Measurements from ENCODE around the gene ETV7. TPM values are rescaled to one million over a fixed set of nuclear protein-coding genes. Genes with fewer than 3 reads are reported as not detected.

Gene ETV7
- total and polyA plus RNA-seq, 2 of the 13 experiments (the other 11 are each of a cell fraction or from before 2014, with no cell fraction given): not detected

DNA sequence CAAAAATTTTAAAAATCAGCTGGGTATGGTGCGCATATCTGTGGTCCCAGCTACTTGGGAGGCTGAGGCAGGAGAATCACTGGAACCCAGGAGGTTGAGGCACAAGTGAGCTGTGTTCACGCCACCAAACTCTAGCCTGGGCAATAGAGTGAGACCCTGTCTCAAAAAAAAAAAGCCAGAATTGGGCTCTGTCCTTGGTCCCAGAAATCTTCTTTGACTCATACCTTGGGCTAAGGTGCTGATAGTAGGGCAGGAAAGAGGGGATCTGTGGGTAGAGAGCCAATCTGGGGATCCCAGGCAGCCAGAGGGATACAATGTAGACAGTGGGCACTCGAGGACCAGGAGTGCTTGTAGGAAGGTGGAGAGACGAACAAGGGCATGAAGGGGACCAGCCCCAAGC, 13.3 kb downstream of the ETV7 start (continued):
- TF ChIP-seq, protein P1, sequence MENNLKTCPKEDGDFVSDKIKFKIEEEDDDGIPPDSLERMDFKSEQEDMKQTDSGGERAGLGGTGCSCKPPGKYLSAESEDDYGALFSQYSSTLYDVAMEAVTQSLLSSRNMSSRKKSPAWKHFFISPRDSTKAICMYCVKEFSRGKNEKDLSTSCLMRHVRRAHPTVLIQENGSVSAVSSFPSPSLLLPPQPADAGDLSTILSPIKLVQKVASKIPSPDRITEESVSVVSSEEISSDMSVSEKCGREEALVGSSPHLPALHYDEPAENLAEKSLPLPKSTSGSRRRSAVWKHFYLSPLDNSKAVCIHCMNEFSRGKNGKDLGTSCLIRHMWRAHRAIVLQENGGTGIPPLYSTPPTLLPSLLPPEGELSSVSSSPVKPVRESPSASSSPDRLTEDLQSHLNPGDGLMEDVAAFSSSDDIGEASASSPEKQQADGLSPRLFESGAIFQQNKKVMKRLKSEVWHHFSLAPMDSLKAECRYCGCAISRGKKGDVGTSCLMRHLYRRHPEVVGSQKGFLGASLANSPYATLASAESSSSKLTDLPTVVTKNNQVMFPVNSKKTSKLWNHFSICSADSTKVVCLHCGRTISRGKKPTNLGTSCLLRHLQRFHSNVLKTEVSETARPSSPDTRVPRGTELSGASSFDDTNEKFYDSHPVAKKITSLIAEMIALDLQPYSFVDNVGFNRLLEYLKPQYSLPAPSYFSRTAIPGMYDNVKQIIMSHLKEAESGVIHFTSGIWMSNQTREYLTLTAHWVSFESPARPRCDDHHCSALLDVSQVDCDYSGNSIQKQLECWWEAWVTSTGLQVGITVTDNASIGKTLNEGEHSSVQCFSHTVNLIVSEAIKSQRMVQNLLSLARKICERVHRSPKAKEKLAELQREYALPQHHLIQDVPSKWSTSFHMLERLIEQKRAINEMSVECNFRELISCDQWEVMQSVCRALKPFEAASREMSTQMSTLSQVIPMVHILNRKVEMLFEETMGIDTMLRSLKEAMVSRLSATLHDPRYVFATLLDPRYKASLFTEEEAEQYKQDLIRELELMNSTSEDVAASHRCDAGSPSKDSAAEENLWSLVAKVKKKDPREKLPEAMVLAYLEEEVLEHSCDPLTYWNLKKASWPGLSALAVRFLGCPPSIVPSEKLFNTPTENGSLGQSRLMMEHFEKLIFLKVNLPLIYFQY (CRISPR knock-in tag; IDR thresholded peaks at IDR 0.05; ENCODE audit: borderline replicate concordance): no peak

DNA sequence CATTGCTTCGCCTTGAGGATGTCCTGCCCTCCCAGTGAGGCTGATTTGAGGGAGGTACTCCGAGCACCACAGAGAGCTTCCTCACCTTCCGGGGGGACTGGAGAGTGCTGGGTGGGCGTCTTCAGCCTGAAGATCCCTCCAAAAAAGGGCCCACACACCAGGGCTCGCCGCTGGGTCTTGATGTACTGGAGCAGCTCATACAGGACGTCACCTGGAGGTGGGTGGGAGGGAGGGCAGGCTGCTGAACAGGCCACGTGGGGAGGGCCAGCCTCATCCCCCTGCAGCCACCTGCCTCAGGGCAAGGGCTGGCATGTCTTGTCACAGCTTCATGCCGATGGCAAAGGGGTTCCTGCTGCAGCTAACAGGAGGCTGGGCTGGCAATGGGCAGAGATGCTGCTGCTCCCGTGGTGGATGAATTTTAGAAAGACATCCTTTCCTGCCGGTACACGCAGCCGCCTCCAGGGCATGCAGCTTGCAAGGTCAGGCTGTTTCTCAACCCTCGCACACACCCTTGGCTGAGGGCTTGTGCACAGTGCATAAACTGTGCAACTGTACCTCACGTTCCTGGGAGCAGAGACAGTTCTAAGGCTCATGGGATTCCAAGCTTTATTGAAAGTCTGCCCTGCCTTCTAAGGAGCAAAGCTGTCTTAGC, 14.0 kb downstream of the ETV7 start:
- CTCF ChIA-PET (ENCODE audit: low intra/inter-chr PET ratio, low total read pairs): no interaction called here
- Histone ChIP-seq H3K36me3 (replicated peaks in 1 of 2; ENCODE audit: control insufficient read depth in 1 of 2, insufficient read depth in 2 of 2, low read length in 2 of 2) (no peaks in the 10 kb centered on the region), H3K4me1 (ENCODE audit: insufficient read depth, low read length) (no peaks in the 10 kb centered on the region), H3K4me2 (ENCODE audit: low read depth, low read length) (no peak overlapping the region), H2AFZ (ENCODE audit: low read length) (no peak overlapping the region), H3K27ac (ENCODE audit: extremely low read length, insufficient read depth, low read length) (no peak overlapping the region), H3K9ac (ENCODE audit: insufficient read depth, low read depth, low read length) (no peak overlapping the region), H4K20me1 (ENCODE audit: insufficient read depth, low read length) (no peaks in the 10 kb centered on the region), H3K9me3 (ENCODE audit: low read length) (no peaks in the 10 kb centered on the region), H3K27me3 (ENCODE audit: control insufficient read depth in 1 of 2, insufficient read depth in 2 of 2, low read length in 2 of 2) (peaks cover 3 to 41% of the 10 kb centered on the region in 2 experiments), H3K4me3 (replicated peaks in 1 of 3; ENCODE audit: insufficient read depth in 1 of 3, low read depth in 2 of 3, low read length in 3 of 3) (no peak overlapping the region), H3K79me2 (ENCODE audit: insufficient read depth, low read length) (no peaks in the 10 kb centered on the region)
- TF ChIP-seq TMF1 (CRISPR knock-in tag; IDR thresholded peaks at IDR 0.05; ENCODE audit: low read depth) (no peak), ZSCAN22 (CRISPR knock-in tag; IDR thresholded peaks at IDR 0.05) (no peak), IKZF1 (IDR thresholded peaks at IDR 0.05) (no peak), YEATS4 (CRISPR knock-in tag; IDR thresholded peaks at IDR 0.05; ENCODE audit: borderline replicate concordance) (no peak), SKI (IDR thresholded peaks at IDR 0.05; ENCODE audit: partially characterized antibody) (no peak), KLF12 (CRISPR knock-in tag; IDR thresholded peaks at IDR 0.05; ENCODE audit: borderline replicate concordance) (no peak), TSC22D2 (CRISPR knock-in tag; IDR thresholded peaks at IDR 0.05; ENCODE audit: borderline replicate concordance) (no peak), MYNN (CRISPR knock-in tag; IDR thresholded peaks at IDR 0.05; ENCODE audit: low read depth) (no peak), KAT8 (CRISPR knock-in tag; IDR thresholded peaks at IDR 0.05) (no peak), RNF2 (conservative IDR thresholded peaks at IDR 0.05; ENCODE audit: low read depth) (no peak), NPAS2 (CRISPR knock-in tag; IDR thresholded peaks at IDR 0.05; ENCODE audit: borderline replicate concordance) (no peak), SP5 (CRISPR knock-in tag; IDR thresholded peaks at IDR 0.05; ENCODE audit: borderline replicate concordance, low read depth) (no peak), BORCS8-MEF2B (CRISPR knock-in tag; IDR thresholded peaks at IDR 0.05) (no peak)
- TF ChIP-seq, protein P2, sequence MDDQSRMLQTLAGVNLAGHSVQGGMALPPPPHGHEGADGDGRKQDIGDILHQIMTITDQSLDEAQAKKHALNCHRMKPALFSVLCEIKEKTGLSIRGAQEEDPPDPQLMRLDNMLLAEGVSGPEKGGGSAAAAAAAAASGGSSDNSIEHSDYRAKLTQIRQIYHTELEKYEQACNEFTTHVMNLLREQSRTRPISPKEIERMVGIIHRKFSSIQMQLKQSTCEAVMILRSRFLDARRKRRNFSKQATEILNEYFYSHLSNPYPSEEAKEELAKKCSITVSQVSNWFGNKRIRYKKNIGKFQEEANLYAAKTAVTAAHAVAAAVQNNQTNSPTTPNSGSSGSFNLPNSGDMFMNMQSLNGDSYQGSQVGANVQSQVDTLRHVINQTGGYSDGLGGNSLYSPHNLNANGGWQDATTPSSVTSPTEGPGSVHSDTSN (CRISPR knock-in tag; IDR thresholded peaks at IDR 0.05; ENCODE audit: borderline replicate concordance): no peak
- TF ChIP-seq, protein P3, sequence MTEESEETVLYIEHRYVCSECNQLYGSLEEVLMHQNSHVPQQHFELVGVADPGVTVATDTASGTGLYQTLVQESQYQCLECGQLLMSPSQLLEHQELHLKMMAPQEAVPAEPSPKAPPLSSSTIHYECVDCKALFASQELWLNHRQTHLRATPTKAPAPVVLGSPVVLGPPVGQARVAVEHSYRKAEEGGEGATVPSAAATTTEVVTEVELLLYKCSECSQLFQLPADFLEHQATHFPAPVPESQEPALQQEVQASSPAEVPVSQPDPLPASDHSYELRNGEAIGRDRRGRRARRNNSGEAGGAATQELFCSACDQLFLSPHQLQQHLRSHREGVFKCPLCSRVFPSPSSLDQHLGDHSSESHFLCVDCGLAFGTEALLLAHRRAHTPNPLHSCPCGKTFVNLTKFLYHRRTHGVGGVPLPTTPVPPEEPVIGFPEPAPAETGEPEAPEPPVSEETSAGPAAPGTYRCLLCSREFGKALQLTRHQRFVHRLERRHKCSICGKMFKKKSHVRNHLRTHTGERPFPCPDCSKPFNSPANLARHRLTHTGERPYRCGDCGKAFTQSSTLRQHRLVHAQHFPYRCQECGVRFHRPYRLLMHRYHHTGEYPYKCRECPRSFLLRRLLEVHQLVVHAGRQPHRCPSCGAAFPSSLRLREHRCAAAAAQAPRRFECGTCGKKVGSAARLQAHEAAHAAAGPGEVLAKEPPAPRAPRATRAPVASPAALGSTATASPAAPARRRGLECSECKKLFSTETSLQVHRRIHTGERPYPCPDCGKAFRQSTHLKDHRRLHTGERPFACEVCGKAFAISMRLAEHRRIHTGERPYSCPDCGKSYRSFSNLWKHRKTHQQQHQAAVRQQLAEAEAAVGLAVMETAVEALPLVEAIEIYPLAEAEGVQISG (CRISPR knock-in tag; IDR thresholded peaks at IDR 0.05): no peak
- FAIRE-seq (no peak), ATAC-seq (peak; percentile 55), DNase-seq (ENCODE audit: low spot score) (no peak)
- POLR2A ChIA-PET: no interaction called here
- WGBS (ENCODE audit: low lambda C conversion rate): under 1% methylated on average over 13 of the region's 15 CpGs
- BruUV-seq (replicated peaks): no TSS peak
- in situ Hi-C loops (cut with HindIII; ENCODE audit: extremely low pct_ligation_motif_present, low pct_unique_long_range_greater_than_20kb) (no loop called here), intact Hi-C loops (cut with micrococcal nuclease; ENCODE audit: unreplicated experiment) (no loop called here)
